SU-DHL-6 (cell line): ENCODE data around the gene DPP6.

Experiments used
- CTCF ChIP-seq: fragments of 200-600 bp; sonication (generic); IDR thresholded peaks from one replicate; pipeline ENCODE4 v1.5.1; 2017; ENCODE audit warnings: antibody characterized with exemption, mild to moderate bottlenecking, low read length, moderate library complexity; ENCODE audit not compliant: insufficient read depth, poor library complexity, severe bottlenecking
- EZH2phosphoT487 ChIP-seq: fragments of 200-600 bp; sonication (generic), shearing (Covaris generic); conservative IDR thresholded peaks from 2 replicates; pipeline ENCODE4 v1.6.1; 2018; ENCODE audit warnings: mild to moderate bottlenecking, antibody characterized with exemption, low read length, moderate library complexity, mixed read lengths

GRCh38 chr7:154202002-154202401 lies 149.8 kb downstream of the DPP6 start:
- TF ChIP-seq CTCF = no peak
- no peak for TF ChIP-seq EZH2phosphoT487
